ENCODE measurements around the gene BNIP5. TPM values are rescaled to one million over a fixed set of nuclear protein-coding genes. Genes with fewer than 3 reads are reported as not detected.

BNIP5 gene
- total RNA-seq, 4 donors from 2014 or later, result not detected

- TF ChIP-seq EP300 (IDR thresholded peaks at IDR 0.05) (no peak), POLR2AphosphoS5 (IDR thresholded peaks at IDR 0.05) (no peak), POLR2A (IDR thresholded peaks at IDR 0.05; ENCODE audit: low read depth) (no peak)
- TF ChIP-seq, protein P1, sequence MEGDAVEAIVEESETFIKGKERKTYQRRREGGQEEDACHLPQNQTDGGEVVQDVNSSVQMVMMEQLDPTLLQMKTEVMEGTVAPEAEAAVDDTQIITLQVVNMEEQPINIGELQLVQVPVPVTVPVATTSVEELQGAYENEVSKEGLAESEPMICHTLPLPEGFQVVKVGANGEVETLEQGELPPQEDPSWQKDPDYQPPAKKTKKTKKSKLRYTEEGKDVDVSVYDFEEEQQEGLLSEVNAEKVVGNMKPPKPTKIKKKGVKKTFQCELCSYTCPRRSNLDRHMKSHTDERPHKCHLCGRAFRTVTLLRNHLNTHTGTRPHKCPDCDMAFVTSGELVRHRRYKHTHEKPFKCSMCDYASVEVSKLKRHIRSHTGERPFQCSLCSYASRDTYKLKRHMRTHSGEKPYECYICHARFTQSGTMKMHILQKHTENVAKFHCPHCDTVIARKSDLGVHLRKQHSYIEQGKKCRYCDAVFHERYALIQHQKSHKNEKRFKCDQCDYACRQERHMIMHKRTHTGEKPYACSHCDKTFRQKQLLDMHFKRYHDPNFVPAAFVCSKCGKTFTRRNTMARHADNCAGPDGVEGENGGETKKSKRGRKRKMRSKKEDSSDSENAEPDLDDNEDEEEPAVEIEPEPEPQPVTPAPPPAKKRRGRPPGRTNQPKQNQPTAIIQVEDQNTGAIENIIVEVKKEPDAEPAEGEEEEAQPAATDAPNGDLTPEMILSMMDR (IDR thresholded peaks at IDR 0.05), result no peak
- WGBS, result 75% methylated on average over 4 of the region's 7 CpGs
- intact Hi-C loops (cut with DNase I), result loop anchor here (2.0 kb wide), 1 partner anchor 57 kb away; no protein-coding TSS in a partner anchor
- H3K9me3 ChIP-seq, result no peaks in the 10 kb centered on the region
- H3K27ac ChIP-seq (replicated peaks in 1 of 4), result no peak overlapping the region
- peaks cover 0 to 13% (median 0%) of the 10 kb centered on the region in 4 donors for H3K27me3 ChIP-seq
- peaks cover 0 to 14% (median 6%) of the 10 kb centered on the region in 4 donors for H3K4me1 ChIP-seq
- no peak overlapping the region for H3K4me3 ChIP-seq
- no peak for DNase-seq (ENCODE audit: extremely low spot score)
- H3K36me3 ChIP-seq, result no peaks in the 10 kb centered on the region
Measured at GRCh38 chr6:36301781-36302180, 34.9 kb downstream of the BNIP5 start.

DNA sequence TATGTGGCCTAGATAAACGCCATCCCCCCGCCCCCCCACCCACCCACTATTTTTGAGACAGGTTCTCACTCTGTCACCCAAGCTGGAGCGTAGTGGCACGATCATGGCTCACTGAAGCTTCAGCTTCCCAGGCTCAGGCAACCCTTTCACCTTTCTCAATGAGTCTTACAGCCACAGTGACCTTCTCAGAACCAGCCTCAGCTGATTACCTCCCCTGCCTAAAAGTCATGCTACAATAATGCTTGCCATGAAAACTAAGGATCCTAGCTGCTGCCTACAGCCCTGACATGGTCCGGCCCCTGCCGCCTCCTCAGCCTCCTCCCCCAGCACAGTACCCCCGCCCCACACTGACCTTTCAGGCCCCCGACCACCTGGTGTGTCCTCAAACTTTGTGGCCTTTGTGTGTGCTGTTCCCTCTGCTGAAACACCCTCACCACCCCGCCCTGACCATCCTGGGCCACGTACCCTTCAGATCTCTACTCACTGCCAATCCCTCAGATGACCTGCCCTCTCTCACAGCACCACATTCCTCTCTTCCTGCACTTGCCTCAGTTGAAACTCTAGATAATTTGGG, 35.5 kb downstream of the BNIP5 start:
- WGBS, result 77% methylated on average over 10 of the region's 10 CpGs
- no peak for DNase-seq (ENCODE audit: extremely low spot score)
- H3K27ac ChIP-seq (replicated peaks in 1 of 4), result no peak overlapping the region

GRCh38 chr6:36298027-36298426, 38.7 kb downstream of the BNIP5 start:
- Histone ChIP-seq H3K36me3 (no peaks in the 10 kb centered on the region), H3K9me3 (no peaks in the 10 kb centered on the region), H3K27ac (replicated peaks in 1 of 4) (no peak overlapping the region), H3K4me3 (no peak overlapping the region), H3K4me1 (peaks cover 0 to 14% (median 6%) of the 10 kb centered on the region in 4 donors), H3K27me3 (peaks cover 0 to 13% (median 0%) of the 10 kb centered on the region in 4 donors)
- DNase-seq (ENCODE audit: extremely low spot score), result no peak
- TF ChIP-seq, protein P1 (IDR thresholded peaks at IDR 0.05), result no peak
- TF ChIP-seq EP300 (IDR thresholded peaks at IDR 0.05) (no peak), POLR2A (IDR thresholded peaks at IDR 0.05; ENCODE audit: low read depth) (no peak), POLR2AphosphoS5 (IDR thresholded peaks at IDR 0.05) (no peak)
- WGBS, result 83% methylated on average over 4 of the region's 4 CpGs
- intact Hi-C loops (cut with DNase I), result no loop called here

More for the DNA sequence above, 35.5 kb downstream of the BNIP5 start:
- Histone ChIP-seq H3K4me3 (no peak overlapping the region), H3K9me3 (no peaks in the 10 kb centered on the region), H3K27me3 (peaks cover 0 to 13% (median 0%) of the 10 kb centered on the region in 4 donors), H3K36me3 (no peaks in the 10 kb centered on the region), H3K4me1 (peaks cover 0 to 14% (median 6%) of the 10 kb centered on the region in 4 donors)
- no peak for TF ChIP-seq POLR2A (IDR thresholded peaks at IDR 0.05; ENCODE audit: low read depth)
- TF ChIP-seq POLR2AphosphoS5 (IDR thresholded peaks at IDR 0.05), result no peak
- TF ChIP-seq, protein P1 (IDR thresholded peaks at IDR 0.05), result no peak
- TF ChIP-seq EP300 (IDR thresholded peaks at IDR 0.05), result no peak
- intact Hi-C loops (cut with DNase I), result loop anchor here (2.0 kb wide), 1 partner anchor 58 kb away; no protein-coding TSS in a partner anchor

DNA sequence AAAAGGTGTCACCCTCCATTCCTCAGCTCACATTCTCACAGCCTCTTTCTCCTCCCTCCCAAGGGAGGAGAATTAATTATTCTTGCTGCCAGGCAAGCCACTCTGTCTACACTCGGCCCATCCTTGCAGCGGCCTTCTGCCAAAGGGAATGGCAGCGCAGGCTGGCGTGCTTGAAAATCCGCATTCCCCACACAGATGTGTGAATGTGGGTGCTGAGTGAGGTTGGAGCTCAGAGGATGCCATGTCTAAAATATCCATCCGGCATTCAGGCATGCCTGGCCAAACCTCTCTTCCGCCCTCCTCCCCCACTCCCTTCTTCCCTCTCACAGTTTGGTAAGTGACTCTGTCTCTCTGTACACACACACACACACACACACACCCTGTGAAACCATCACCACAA, 39.2 kb downstream of the BNIP5 start:
- WGBS, result 73% methylated on average over 7 of the region's 7 CpGs
- H3K27ac ChIP-seq (replicated peaks in 1 of 4), result no peak overlapping the region
- TF ChIP-seq, protein P1 (IDR thresholded peaks at IDR 0.05), result no peak
- no peak for TF ChIP-seq POLR2AphosphoS5 (IDR thresholded peaks at IDR 0.05)
- no peak for TF ChIP-seq POLR2A (IDR thresholded peaks at IDR 0.05; ENCODE audit: low read depth)
- no peak for TF ChIP-seq EP300 (IDR thresholded peaks at IDR 0.05)
- no peaks in the 10 kb centered on the region for H3K36me3 ChIP-seq
- H3K27me3 ChIP-seq, result peaks cover 0 to 18% (median 0%) of the 10 kb centered on the region in 4 donors
- no peak overlapping the region for H3K4me3 ChIP-seq
- intact Hi-C loops (cut with DNase I), result no loop called here
- no peaks in the 10 kb centered on the region for H3K9me3 ChIP-seq
- H3K4me1 ChIP-seq, result peaks cover 0 to 10% (median 4%) of the 10 kb centered on the region in 4 donors
- no peak for DNase-seq (ENCODE audit: extremely low spot score)

Data from esophagus muscularis mucosa (tissue), 4 donors.